HL-60 (cell line): ENCODE data around the gene ACTN2.

ENCODE experiments used
- CTCF ChIP-seq: IDR thresholded peaks from one replicate; pipeline ENCODE4 v1.5.1; 2011; ENCODE audit warnings: low read length, control low read depth, inconsistent platforms; ENCODE audit not compliant: insufficient read depth
- POLR2AphosphoS5 ChIP-seq: IDR thresholded peaks from 2 replicates; pipeline ENCODE4 v1.6.1; 2012; ENCODE audit warnings: low read depth
- REST ChIP-seq: IDR thresholded peaks from 2 replicates; pipeline ENCODE4 v1.6.1; 2012; ENCODE audit warnings: low read depth; ENCODE audit not compliant: insufficient replicate concordance

GRCh38 chr1:236705771-236706170, 19.5 kb downstream of the ACTN2 start:
- TF ChIP-seq CTCF (no peak), POLR2AphosphoS5 (no peak), REST (no peak)
